ENCODE measurements around the gene TRMT11. TPM values are rescaled to one million over a fixed set of nuclear protein-coding genes. Genes with fewer than 3 reads are reported as not detected.

TRMT11 gene
- total and polyA plus RNA-seq, 2 of the 13 experiments (the other 11 are each of a cell fraction or from before 2014, with no cell fraction given): 42.2 to 81.9 TPM

DNA sequence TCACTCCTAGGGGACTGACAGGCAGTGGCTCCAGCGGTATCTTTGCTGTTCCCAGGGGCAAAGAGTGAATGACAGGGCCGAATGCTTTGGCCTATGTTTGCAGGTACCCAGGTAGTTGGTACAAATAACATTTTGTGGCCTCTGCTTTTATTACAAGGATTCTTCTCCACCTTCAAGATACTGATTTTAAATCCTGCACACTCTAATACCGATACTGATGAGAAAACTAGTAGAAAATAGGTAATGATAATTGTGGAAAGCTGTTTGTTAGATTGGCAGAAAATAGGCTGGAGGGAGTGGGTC lies 29.0 kb upstream of the TRMT11 start (continued):
- TF ChIP-seq FOXK1 (CRISPR knock-in tag; IDR thresholded peaks at IDR 0.05; ENCODE audit: borderline replicate concordance, low read depth) (no peak), FOXA3 (CRISPR knock-in tag; IDR thresholded peaks at IDR 0.05) (no peak), NR2F1 (CRISPR knock-in tag; IDR thresholded peaks at IDR 0.05) (0 out of 4 replicates have a peak, but pooled peaks of 1 of the 2 experiments have one; percentile 10), ZSCAN21 (CRISPR knock-in tag; IDR thresholded peaks at IDR 0.05; ENCODE audit: borderline replicate concordance) (no peak), ZNF296 (CRISPR knock-in tag; conservative IDR thresholded peaks at IDR 0.05) (no peak), ZNF441 (CRISPR knock-in tag; IDR thresholded peaks at IDR 0.05; ENCODE audit: borderline replicate concordance) (no peak), EZH2 (conservative IDR thresholded peaks at IDR 0.05; ENCODE audit: low read depth, low read length) (no peak), NFE2L1 (CRISPR knock-in tag; IDR thresholded peaks at IDR 0.05; ENCODE audit: borderline replicate concordance) (0 out of 2 replicates have a peak, but pooled peaks have one; percentile 10), HIVEP1 (CRISPR knock-in tag; IDR thresholded peaks at IDR 0.05) (no peak), FOXJ3 (CRISPR knock-in tag; IDR thresholded peaks at IDR 0.05; ENCODE audit: borderline replicate concordance) (no peak), JUN (CRISPR knock-in tag; IDR thresholded peaks at IDR 0.05) (no peak), TCF7L2 (IDR thresholded peaks at IDR 0.05; ENCODE audit: low read depth, low read length) (no peak), FOSL2 (CRISPR knock-in tag; IDR thresholded peaks at IDR 0.05) (no peak), SOX6 (IDR thresholded peaks at IDR 0.05) (no peak), SOX6 (CRISPR knock-in tag; IDR thresholded peaks at IDR 0.05) (no peak)
- TF ChIP-seq, protein P1, sequence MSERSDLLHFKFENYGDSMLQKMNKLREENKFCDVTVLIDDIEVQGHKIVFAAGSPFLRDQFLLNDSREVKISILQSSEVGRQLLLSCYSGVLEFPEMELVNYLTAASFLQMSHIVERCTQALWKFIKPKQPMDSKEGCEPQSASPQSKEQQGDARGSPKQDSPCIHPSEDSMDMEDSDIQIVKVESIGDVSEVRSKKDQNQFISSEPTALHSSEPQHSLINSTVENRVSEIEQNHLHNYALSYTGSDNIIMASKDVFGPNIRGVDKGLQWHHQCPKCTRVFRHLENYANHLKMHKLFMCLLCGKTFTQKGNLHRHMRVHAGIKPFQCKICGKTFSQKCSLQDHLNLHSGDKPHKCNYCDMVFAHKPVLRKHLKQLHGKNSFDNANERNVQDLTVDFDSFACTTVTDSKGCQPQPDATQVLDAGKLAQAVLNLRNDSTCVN (CRISPR knock-in tag; IDR thresholded peaks at IDR 0.05; ENCODE audit: borderline replicate concordance): 0 out of 2 replicates have a peak, but pooled peaks have one; percentile 11
- TF ChIP-seq, protein P2, sequence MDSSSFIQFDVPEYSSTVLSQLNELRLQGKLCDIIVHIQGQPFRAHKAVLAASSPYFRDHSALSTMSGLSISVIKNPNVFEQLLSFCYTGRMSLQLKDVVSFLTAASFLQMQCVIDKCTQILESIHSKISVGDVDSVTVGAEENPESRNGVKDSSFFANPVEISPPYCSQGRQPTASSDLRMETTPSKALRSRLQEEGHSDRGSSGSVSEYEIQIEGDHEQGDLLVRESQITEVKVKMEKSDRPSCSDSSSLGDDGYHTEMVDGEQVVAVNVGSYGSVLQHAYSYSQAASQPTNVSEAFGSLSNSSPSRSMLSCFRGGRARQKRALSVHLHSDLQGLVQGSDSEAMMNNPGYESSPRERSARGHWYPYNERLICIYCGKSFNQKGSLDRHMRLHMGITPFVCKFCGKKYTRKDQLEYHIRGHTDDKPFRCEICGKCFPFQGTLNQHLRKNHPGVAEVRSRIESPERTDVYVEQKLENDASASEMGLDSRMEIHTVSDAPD (CRISPR knock-in tag; IDR thresholded peaks at IDR 0.05): 0 out of 2 replicates have a peak, but pooled peaks have one; percentile 15
- TF ChIP-seq, protein P3, sequence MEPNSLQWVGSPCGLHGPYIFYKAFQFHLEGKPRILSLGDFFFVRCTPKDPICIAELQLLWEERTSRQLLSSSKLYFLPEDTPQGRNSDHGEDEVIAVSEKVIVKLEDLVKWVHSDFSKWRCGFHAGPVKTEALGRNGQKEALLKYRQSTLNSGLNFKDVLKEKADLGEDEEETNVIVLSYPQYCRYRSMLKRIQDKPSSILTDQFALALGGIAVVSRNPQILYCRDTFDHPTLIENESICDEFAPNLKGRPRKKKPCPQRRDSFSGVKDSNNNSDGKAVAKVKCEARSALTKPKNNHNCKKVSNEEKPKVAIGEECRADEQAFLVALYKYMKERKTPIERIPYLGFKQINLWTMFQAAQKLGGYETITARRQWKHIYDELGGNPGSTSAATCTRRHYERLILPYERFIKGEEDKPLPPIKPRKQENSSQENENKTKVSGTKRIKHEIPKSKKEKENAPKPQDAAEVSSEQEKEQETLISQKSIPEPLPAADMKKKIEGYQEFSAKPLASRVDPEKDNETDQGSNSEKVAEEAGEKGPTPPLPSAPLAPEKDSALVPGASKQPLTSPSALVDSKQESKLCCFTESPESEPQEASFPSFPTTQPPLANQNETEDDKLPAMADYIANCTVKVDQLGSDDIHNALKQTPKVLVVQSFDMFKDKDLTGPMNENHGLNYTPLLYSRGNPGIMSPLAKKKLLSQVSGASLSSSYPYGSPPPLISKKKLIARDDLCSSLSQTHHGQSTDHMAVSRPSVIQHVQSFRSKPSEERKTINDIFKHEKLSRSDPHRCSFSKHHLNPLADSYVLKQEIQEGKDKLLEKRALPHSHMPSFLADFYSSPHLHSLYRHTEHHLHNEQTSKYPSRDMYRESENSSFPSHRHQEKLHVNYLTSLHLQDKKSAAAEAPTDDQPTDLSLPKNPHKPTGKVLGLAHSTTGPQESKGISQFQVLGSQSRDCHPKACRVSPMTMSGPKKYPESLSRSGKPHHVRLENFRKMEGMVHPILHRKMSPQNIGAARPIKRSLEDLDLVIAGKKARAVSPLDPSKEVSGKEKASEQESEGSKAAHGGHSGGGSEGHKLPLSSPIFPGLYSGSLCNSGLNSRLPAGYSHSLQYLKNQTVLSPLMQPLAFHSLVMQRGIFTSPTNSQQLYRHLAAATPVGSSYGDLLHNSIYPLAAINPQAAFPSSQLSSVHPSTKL (CRISPR knock-in tag; IDR thresholded peaks at IDR 0.05): no peak
- TF ChIP-seq, protein P4, sequence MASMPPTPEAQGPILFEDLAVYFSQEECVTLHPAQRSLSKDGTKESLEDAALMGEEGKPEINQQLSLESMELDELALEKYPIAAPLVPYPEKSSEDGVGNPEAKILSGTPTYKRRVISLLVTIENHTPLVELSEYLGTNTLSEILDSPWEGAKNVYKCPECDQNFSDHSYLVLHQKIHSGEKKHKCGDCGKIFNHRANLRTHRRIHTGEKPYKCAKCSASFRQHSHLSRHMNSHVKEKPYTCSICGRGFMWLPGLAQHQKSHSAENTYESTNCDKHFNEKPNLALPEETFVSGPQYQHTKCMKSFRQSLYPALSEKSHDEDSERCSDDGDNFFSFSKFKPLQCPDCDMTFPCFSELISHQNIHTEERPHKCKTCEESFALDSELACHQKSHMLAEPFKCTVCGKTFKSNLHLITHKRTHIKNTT (CRISPR knock-in tag; IDR thresholded peaks at IDR 0.05): no peak
- TF ChIP-seq, protein P5, sequence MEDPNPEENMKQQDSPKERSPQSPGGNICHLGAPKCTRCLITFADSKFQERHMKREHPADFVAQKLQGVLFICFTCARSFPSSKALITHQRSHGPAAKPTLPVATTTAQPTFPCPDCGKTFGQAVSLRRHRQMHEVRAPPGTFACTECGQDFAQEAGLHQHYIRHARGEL (CRISPR knock-in tag; IDR thresholded peaks at IDR 0.05): no peak
- TF ChIP-seq, protein P6, sequence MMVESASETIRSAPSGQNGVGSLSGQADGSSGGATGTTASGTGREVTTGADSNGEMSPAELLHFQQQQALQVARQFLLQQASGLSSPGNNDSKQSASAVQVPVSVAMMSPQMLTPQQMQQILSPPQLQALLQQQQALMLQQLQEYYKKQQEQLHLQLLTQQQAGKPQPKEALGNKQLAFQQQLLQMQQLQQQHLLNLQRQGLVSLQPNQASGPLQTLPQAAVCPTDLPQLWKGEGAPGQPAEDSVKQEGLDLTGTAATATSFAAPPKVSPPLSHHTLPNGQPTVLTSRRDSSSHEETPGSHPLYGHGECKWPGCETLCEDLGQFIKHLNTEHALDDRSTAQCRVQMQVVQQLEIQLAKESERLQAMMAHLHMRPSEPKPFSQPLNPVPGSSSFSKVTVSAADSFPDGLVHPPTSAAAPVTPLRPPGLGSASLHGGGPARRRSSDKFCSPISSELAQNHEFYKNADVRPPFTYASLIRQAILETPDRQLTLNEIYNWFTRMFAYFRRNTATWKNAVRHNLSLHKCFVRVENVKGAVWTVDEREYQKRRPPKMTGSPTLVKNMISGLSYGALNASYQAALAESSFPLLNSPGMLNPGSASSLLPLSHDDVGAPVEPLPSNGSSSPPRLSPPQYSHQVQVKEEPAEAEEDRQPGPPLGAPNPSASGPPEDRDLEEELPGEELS (CRISPR knock-in tag; IDR thresholded peaks at IDR 0.05): no peak

Measured in HepG2 (cell line).